ENCODE results near the gene SPATA31C1.

GRCh38 chr9:87898151-87898550 lies 19.6 kb upstream of the SPATA31C1 start:
- TF ChIP-seq, protein P1, sequence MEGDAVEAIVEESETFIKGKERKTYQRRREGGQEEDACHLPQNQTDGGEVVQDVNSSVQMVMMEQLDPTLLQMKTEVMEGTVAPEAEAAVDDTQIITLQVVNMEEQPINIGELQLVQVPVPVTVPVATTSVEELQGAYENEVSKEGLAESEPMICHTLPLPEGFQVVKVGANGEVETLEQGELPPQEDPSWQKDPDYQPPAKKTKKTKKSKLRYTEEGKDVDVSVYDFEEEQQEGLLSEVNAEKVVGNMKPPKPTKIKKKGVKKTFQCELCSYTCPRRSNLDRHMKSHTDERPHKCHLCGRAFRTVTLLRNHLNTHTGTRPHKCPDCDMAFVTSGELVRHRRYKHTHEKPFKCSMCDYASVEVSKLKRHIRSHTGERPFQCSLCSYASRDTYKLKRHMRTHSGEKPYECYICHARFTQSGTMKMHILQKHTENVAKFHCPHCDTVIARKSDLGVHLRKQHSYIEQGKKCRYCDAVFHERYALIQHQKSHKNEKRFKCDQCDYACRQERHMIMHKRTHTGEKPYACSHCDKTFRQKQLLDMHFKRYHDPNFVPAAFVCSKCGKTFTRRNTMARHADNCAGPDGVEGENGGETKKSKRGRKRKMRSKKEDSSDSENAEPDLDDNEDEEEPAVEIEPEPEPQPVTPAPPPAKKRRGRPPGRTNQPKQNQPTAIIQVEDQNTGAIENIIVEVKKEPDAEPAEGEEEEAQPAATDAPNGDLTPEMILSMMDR (IDR thresholded peaks at IDR 0.05; ENCODE audit: poor library complexity) = no peak
- no peak for TF ChIP-seq EZH2phosphoT487 (IDR thresholded peaks at IDR 0.05; ENCODE audit: low read depth, severe bottlenecking, unreplicated experiment)

All from hepatocyte (in vitro differentiated cells).